Measurements from ENCODE around the gene OSBPL10. TPM values are rescaled to one million over a fixed set of nuclear protein-coding genes. Genes with fewer than 3 reads are reported as not detected.

The OSBPL10 gene
- total RNA-seq, 1 donor from 2014 or later: 6.4 TPM

DNA sequence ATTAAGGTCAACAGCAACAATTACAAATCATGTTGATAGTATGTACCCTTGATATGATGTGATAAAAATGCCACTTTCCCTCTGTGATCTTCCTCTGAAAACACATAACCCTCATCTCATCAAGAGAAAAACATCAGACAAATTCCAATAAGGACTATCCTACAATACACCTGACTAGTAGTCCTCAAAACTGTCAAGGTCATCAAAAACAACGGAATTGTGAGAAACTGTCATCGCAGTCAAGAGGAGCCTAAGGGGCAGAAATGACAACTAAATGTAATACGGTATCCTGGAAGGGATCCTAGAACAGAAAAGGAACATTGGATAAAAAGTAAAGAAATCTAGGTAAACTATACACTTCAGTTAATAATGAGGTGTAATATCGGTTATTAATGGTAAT is 59.2 kb downstream of the OSBPL10 start:
- no peaks in the 10 kb centered on the region for H3K27me3 ChIP-seq (ENCODE audit: low read depth)
- H3K9me3 ChIP-seq (replicated peaks): peaks cover 21% of the 10 kb centered on the region
- no peak overlapping the region for H3K4me3 ChIP-seq
- H3K36me3 ChIP-seq: peaks cover 8% of the 10 kb centered on the region
- peaks cover 19% of the 10 kb centered on the region for H3K4me1 ChIP-seq
- intact Hi-C loops (cut with micrococcal nuclease): no loop called here
- H3K27ac ChIP-seq (replicated peaks): no peak overlapping the region
- TF ChIP-seq, protein P1, sequence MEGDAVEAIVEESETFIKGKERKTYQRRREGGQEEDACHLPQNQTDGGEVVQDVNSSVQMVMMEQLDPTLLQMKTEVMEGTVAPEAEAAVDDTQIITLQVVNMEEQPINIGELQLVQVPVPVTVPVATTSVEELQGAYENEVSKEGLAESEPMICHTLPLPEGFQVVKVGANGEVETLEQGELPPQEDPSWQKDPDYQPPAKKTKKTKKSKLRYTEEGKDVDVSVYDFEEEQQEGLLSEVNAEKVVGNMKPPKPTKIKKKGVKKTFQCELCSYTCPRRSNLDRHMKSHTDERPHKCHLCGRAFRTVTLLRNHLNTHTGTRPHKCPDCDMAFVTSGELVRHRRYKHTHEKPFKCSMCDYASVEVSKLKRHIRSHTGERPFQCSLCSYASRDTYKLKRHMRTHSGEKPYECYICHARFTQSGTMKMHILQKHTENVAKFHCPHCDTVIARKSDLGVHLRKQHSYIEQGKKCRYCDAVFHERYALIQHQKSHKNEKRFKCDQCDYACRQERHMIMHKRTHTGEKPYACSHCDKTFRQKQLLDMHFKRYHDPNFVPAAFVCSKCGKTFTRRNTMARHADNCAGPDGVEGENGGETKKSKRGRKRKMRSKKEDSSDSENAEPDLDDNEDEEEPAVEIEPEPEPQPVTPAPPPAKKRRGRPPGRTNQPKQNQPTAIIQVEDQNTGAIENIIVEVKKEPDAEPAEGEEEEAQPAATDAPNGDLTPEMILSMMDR (IDR thresholded peaks at IDR 0.05; ENCODE audit: borderline replicate concordance): no peak
- DNase-seq: no peak

DNA sequence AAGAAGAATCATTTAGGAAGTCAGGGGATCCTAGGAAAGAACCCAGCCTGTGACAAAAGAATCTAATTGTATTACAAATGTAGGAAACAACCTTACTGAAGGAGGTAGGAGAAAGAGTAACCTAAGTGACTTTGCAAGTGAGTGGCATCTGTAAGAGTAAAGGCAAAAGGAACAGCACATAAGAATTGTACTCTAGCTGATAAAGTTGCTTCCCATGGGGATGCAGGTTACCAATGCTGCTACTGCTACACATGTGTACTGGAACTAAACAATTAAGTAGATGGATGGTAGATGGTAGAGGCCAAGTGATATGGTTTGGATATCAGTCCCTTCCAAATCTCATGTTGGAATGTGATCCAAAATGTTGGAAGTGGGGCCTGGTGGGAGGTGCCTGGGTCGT is 60.8 kb downstream of the OSBPL10 start:
- Histone ChIP-seq H3K4me1 (peaks cover 22% of the 10 kb centered on the region), H3K27me3 (ENCODE audit: low read depth) (no peaks in the 10 kb centered on the region), H3K4me3 (no peak overlapping the region), H3K36me3 (peaks cover 8% of the 10 kb centered on the region), H3K27ac (replicated peaks) (no peak overlapping the region), H3K9me3 (replicated peaks) (peaks cover 21% of the 10 kb centered on the region)
- TF ChIP-seq, protein P1 (IDR thresholded peaks at IDR 0.05; ENCODE audit: borderline replicate concordance): no peak
- intact Hi-C loops (cut with micrococcal nuclease): no loop called here
- DNase-seq: no peak

DNA sequence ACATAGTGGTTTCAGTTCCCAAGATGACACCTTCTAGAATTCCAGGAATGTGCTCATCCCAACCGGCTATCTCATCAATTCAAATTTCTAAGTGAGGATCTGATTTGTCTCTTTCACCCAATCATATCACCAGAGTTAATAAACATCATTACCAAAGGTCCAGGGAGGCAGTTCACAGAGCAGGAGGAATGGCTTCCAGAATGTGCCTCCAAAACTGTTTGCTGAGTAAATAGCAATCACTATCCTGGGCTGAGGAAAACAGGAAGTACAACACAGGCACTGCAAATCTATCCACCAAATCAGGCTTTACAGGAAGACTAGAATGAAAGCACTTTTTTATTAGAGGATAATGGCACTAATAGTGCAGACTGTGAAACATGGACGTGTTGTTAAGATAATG is 61.5 kb downstream of the OSBPL10 start:
- Histone ChIP-seq H3K36me3 (peaks cover 8% of the 10 kb centered on the region), H3K27me3 (ENCODE audit: low read depth) (no peaks in the 10 kb centered on the region), H3K4me3 (no peak overlapping the region), H3K27ac (replicated peaks) (no peak overlapping the region), H3K9me3 (replicated peaks) (peaks cover 21% of the 10 kb centered on the region), H3K4me1 (peaks cover 22% of the 10 kb centered on the region)
- TF ChIP-seq, protein P1 (IDR thresholded peaks at IDR 0.05; ENCODE audit: borderline replicate concordance): no peak
- intact Hi-C loops (cut with micrococcal nuclease): no loop called here
- no peak for DNase-seq

DNA sequence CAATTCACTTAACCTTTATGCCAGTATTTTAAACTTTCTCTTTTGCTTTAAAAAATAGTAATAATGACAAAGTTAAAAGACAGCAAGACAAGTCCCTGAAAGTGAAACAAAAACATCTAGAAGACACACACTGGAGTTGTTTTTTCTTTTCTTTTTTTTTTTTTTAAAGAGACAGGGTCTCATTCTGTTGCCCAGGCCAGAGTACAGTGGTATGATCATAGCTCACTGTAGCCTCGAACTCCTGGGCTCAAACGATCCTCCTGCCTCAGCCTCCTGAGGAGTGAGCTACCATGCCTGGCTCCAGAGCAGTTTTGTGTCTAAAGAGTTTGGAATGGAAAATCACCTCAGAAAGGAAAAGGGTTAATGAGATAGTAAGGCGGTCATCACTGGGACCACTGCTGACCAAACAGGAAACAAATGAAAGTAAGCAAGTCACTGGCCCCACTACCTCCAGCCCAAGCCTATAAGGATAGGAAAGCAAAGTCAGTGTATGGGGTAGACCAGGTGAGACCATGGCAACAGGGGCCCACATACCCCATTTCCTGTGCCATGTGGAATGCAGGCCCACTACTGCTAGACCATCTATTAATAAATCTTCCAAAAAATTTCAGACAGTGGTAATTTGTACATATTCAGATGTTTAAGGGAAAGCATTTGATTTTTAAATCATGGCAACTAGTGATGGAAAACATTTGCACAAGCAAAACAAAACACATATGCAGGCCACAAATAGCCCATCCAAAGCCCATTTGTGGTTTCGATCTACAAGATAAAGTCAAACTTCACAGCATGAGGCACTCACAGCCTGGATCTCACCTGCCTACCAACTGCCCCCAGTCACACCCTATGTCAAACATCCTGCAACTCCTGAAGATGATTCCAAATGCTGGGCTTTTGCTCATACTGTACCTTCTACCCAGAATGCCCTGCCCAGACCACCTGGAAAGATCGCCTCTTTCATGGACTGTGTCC is 62.6 kb downstream of the OSBPL10 start:
- peaks cover 22% of the 10 kb centered on the region for H3K4me1 ChIP-seq
- H3K27ac ChIP-seq (replicated peaks): peak overlapping the region; percentile 42
- H3K9me3 ChIP-seq (replicated peaks): peaks cover 21% of the 10 kb centered on the region
- H3K4me3 ChIP-seq: peak overlapping the region; percentile 40
- DNase-seq: no peak
- intact Hi-C loops (cut with micrococcal nuclease): no loop called here
- TF ChIP-seq, protein P1 (IDR thresholded peaks at IDR 0.05; ENCODE audit: borderline replicate concordance): no peak
- H3K27me3 ChIP-seq (ENCODE audit: low read depth): no peaks in the 10 kb centered on the region
- H3K36me3 ChIP-seq: peaks cover 8% of the 10 kb centered on the region

DNA sequence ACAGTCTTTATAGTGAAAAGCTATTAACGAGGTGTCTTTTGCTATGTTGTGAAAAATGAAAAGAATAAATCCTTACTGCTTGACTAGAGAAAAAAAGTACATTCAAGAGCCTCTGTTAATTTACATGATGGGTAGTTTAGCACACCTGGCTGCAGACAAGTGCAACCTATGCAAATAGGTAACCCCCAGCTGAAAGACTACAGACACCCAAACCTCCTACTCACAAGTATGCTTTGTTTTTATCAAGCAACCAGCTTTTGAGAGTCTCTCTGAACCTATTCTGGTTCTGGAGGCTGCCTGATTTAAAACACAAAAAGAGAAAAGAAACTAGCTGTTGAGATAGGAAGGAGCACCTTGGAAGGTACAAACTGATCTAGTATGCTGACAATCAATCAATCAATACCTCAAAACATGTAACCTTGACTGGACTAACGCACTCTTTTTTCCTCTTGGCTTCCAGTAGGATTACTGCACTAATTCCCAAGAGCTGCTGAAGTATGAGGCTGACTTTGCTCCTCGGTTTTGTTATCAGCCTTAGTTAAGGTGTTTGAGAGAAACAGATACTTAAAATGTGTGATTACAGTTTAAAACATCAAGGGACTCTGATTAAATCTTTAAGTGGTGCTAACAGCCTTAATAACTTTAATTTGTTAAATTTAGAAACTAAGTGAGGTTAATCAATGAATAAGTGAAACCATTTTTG is 63.6 kb downstream of the OSBPL10 start:
- peak overlapping the region; percentile 40 for H3K4me3 ChIP-seq
- H3K27me3 ChIP-seq (ENCODE audit: low read depth): no peaks in the 10 kb centered on the region
- peaks cover 8% of the 10 kb centered on the region for H3K36me3 ChIP-seq
- no peak for DNase-seq
- peak overlapping the region; percentile 42 for H3K27ac ChIP-seq (replicated peaks)
- H3K4me1 ChIP-seq: peaks cover 22% of the 10 kb centered on the region
- H3K9me3 ChIP-seq (replicated peaks): peaks cover 21% of the 10 kb centered on the region
- intact Hi-C loops (cut with micrococcal nuclease): no loop called here
- TF ChIP-seq, protein P1 (IDR thresholded peaks at IDR 0.05; ENCODE audit: borderline replicate concordance): no peak

Data from left ventricle myocardium inferior (tissue), 1 donor.